Measurements from ENCODE around the gene STAP2.

STAP2 gene

DNA sequence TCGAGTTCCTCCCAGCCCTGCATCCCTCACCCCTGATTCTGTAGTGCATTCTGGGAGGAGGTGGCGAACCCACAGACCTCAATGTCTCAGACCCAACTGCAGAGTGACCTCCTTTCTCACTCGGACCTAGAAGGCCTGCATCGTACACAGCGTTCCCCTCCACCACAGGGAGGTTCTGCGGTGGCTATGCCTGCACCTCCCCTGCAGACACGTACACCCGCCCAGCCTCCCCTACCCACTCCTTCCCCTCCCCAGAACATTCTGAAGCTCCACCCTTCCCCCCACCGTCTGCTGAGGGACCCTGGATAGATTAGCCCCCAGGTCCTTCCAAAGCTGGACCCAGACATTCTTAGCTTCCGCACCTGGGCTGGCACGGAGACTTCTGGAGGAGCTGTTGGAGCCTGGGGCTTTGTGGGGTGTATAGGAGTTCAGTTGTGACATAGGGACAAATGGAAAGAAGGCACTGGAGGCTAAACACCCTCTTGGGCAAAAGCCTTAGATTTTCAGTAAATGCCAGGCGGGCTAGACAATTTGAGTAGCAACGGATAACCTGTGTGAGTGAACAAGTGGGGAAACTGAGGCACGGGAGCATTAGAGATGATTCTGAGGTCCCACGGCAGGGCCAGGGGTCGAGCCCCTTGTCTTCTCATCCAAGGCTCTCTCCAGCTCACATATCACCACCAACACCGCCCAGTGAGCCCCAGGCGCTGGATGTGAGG lies 34.6 kb downstream of the STAP2 start:
- ChIA-PET POLR2A (interaction anchor here (1.0 to 4.4 kb wide), 2 partner anchors 39 to 57 kb away, joined by 3 to 16 read pairs; partner anchors contain the start of genes MPND and YJU2), CTCF (interaction anchor here (0.5 to 1.0 kb wide), 2 partner anchors 27 to 48 kb away, joined by 3 to 4 read pairs; no protein-coding TSS in a partner anchor)
- DNase-seq (ENCODE audit: extremely low spot score), result no peak
- TF ChIP-seq BHLHE40 (IDR thresholded peaks at IDR 0.05; ENCODE audit: borderline replicate concordance) (no peak), FOXM1 (IDR thresholded peaks at IDR 0.05; ENCODE audit: borderline replicate concordance) (no peak), SUZ12 (IDR thresholded peaks at IDR 0.05) (no peak), LEF1 (IDR thresholded peaks at IDR 0.05; ENCODE audit: borderline replicate concordance) (no peak), ZNF384 (IDR thresholded peaks at IDR 0.05) (no peak), FOXK2 (IDR thresholded peaks at IDR 0.05) (no peak), TARDBP (IDR thresholded peaks at IDR 0.05) (no peak)

DNA sequence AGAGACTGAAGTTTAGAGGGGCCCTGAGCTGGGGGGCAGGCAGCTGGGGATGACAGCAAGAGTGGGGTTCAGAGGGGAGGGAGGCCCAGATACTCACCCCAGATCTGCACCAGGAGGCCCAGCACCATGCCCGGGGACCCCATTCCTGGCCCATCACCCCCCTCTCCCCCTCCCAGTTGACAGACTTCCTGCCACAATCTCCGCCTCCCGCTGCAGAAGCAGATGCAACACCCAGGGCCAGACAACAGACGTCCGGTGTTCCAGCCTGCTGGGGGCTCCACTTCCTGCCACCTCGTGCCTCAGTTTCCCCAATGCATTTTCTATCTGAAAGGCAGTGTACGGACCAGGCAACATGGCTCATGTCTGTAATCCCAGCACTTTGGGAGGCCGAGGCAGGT lies 36.4 kb downstream of the STAP2 start, which contains the start of gene TMIGD2:
Gene TMIGD2 (minus strand): TSS at position 147 of the 398 bp plus-strand sequence. CDS start 4 bp downstream, at position 143.
- no peak for DNase-seq (ENCODE audit: extremely low spot score)
- TF ChIP-seq CTBP1 (IDR thresholded peaks at IDR 0.05; ENCODE audit: borderline replicate concordance) (no peak), LEF1 (IDR thresholded peaks at IDR 0.05; ENCODE audit: borderline replicate concordance) (no peak), BHLHE40 (IDR thresholded peaks at IDR 0.05; ENCODE audit: borderline replicate concordance) (no peak), SUZ12 (IDR thresholded peaks at IDR 0.05) (no peak), ELF4 (IDR thresholded peaks at IDR 0.05) (no peak), ARNT (IDR thresholded peaks at IDR 0.05) (no peak), FOXA1 (IDR thresholded peaks at IDR 0.05) (no peak), SP1 (IDR thresholded peaks at IDR 0.05) (no peak), FOXK2 (IDR thresholded peaks at IDR 0.05) (no peak), ZNF384 (IDR thresholded peaks at IDR 0.05) (no peak), HDGF (IDR thresholded peaks at IDR 0.05; ENCODE audit: borderline replicate concordance) (no peak), L3MBTL2 (conservative IDR thresholded peaks at IDR 0.05) (no peak), TARDBP (IDR thresholded peaks at IDR 0.05) (no peak), FOXM1 (IDR thresholded peaks at IDR 0.05; ENCODE audit: borderline replicate concordance) (no peak), NFRKB (IDR thresholded peaks at IDR 0.05) (no peak)
- TF ChIP-seq, protein P1, sequence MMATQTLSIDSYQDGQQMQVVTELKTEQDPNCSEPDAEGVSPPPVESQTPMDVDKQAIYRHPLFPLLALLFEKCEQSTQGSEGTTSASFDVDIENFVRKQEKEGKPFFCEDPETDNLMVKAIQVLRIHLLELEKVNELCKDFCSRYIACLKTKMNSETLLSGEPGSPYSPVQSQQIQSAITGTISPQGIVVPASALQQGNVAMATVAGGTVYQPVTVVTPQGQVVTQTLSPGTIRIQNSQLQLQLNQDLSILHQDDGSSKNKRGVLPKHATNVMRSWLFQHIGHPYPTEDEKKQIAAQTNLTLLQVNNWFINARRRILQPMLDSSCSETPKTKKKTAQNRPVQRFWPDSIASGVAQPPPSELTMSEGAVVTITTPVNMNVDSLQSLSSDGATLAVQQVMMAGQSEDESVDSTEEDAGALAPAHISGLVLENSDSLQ (IDR thresholded peaks at IDR 0.05), result no peak
- CTCF ChIA-PET, result interaction anchor here (1.6 kb wide), 1 partner anchor 50 kb away, joined by 5 read pairs; no protein-coding TSS in a partner anchor
- POLR2A ChIA-PET, result interaction anchor here (1.0 kb wide), 1 partner anchor 41 kb away, joined by 3 read pairs; no protein-coding TSS in a partner anchor

DNA sequence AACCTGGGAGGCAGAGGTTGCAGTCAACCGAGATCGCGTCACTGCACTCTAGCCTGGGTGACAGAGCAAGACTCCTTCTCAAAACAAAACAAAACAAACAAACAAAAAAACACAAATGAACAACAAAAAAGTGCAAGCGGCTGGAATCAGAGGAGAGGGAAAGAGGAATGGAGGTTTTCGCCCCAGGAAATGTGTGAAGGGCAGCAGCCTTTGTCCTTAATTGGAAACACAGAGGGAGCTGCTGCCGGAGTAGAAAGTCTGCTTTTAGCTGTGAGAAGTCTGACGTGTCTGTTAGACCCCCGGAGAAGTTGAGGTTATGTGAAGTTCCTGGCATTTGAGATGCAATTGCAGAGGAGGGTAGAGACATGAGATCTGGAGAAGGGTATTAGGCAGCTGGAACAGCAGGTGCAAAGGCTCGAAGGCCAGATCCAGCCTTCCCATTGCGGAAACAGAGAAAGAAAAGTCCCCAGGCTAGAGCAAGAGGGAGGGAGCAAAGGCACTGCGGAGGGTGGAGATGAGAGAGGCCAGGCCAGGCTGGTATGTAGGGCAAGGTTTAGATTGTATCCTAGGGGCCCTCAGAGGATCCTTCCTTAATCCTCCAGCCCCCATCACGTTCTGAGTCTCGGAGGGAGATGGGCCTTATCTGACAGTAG lies 36.9 kb downstream of the STAP2 start:
- TF ChIP-seq FOXK2 (IDR thresholded peaks at IDR 0.05), result no peak
- TF ChIP-seq FOXA1 (IDR thresholded peaks at IDR 0.05), result no peak
- TF ChIP-seq FOXM1 (IDR thresholded peaks at IDR 0.05; ENCODE audit: borderline replicate concordance), result no peak
- no peak for TF ChIP-seq ARNT (IDR thresholded peaks at IDR 0.05)
- no peak for TF ChIP-seq LEF1 (IDR thresholded peaks at IDR 0.05; ENCODE audit: borderline replicate concordance)
- no peak for TF ChIP-seq ELF4 (IDR thresholded peaks at IDR 0.05)
- TF ChIP-seq SP1 (IDR thresholded peaks at IDR 0.05), result no peak
- TF ChIP-seq, protein P1 (IDR thresholded peaks at IDR 0.05), result no peak
- no peak for TF ChIP-seq L3MBTL2 (conservative IDR thresholded peaks at IDR 0.05)
- no peak for TF ChIP-seq NFRKB (IDR thresholded peaks at IDR 0.05)
- no peak for TF ChIP-seq ZNF384 (IDR thresholded peaks at IDR 0.05)
- CTCF ChIA-PET, result interaction anchor here (1.6 kb wide), 1 partner anchor 50 kb away, joined by 5 read pairs; no protein-coding TSS in a partner anchor
- POLR2A ChIA-PET, result interaction anchor here (1.0 kb wide), 1 partner anchor 41 kb away, joined by 3 read pairs; no protein-coding TSS in a partner anchor
- no peak for DNase-seq (ENCODE audit: extremely low spot score)

GRCh38 chr19:4300589-4300988 lies 38.0 kb downstream of the STAP2 start:
- TF ChIP-seq SP1 (IDR thresholded peaks at IDR 0.05) (no peak), LEF1 (IDR thresholded peaks at IDR 0.05; ENCODE audit: borderline replicate concordance) (no peak), TARDBP (IDR thresholded peaks at IDR 0.05) (no peak), ZNF384 (IDR thresholded peaks at IDR 0.05) (no peak), L3MBTL2 (conservative IDR thresholded peaks at IDR 0.05) (no peak), FOXA1 (IDR thresholded peaks at IDR 0.05) (no peak), BHLHE40 (IDR thresholded peaks at IDR 0.05; ENCODE audit: borderline replicate concordance) (no peak), CTBP1 (IDR thresholded peaks at IDR 0.05; ENCODE audit: borderline replicate concordance) (no peak), NFRKB (IDR thresholded peaks at IDR 0.05) (no peak), ELF4 (IDR thresholded peaks at IDR 0.05) (no peak), SUZ12 (IDR thresholded peaks at IDR 0.05) (no peak), ARNT (IDR thresholded peaks at IDR 0.05) (no peak), FOXM1 (IDR thresholded peaks at IDR 0.05; ENCODE audit: borderline replicate concordance) (no peak), HDGF (IDR thresholded peaks at IDR 0.05; ENCODE audit: borderline replicate concordance) (no peak), FOXK2 (IDR thresholded peaks at IDR 0.05) (no peak)
- TF ChIP-seq, protein P1 (IDR thresholded peaks at IDR 0.05), result no peak
- POLR2A ChIA-PET, result no interaction called here
- CTCF ChIA-PET, result no interaction called here
- no peak for DNase-seq (ENCODE audit: extremely low spot score)

DNA sequence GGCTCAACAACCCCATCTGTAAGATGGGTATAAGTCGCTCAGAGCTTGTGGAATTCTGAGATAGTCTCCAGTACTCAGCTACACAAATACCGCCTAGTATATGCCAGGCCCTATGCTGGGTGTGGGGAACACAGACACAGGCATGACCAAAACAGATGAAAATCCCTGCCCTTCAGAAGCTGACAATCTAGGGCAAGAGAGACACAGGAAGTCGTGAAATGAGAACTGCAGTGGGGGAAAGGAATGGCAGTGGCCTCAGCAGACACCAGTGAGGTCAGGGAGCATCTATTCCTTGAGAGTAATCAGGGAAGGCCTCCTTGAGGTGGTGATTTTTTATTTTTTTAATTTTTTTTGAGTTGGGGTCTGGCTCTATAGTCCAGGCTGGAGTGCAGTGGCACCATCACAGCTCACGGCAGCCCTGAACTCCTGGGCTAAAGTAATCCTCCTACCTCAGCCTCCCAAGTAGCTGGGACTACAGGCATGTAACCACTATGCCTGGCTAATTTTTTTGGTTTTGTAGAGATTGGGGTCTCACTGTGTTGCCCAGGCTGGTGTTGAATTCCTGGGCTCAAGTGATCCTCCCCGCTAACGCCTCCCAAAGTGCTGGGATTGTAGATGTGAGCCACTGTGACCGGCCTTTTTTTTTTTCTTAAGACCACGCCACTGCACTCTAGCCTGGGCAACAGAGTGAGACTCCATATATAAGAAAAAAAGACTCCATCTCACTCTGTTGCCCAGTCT lies 39.6 kb downstream of the STAP2 start:
- no peak for DNase-seq (ENCODE audit: extremely low spot score)
- ChIA-PET CTCF (interaction anchor here (1.0 kb wide), 1 partner anchor 32 kb away, joined by 6 read pairs; no protein-coding TSS in a partner anchor), POLR2A (no interaction called here)
- no peak for TF ChIP-seq NFRKB (IDR thresholded peaks at IDR 0.05)
- TF ChIP-seq BHLHE40 (IDR thresholded peaks at IDR 0.05; ENCODE audit: borderline replicate concordance), result no peak
- no peak for TF ChIP-seq ZNF384 (IDR thresholded peaks at IDR 0.05)
- no peak for TF ChIP-seq FOXA1 (IDR thresholded peaks at IDR 0.05)
- TF ChIP-seq SUZ12 (IDR thresholded peaks at IDR 0.05), result no peak

All from HEK293T (cell line).